Ovary (tissue), 1 donor: ENCODE results near the gene SLC12A6.

Experiments used
- EP300 ChIP-seq: sonication (generic); formaldehyde crosslinking; IDR thresholded peaks from one replicate; pipeline ENCODE4 v1.6.1; 2017; ENCODE audit warnings: antibody characterized with exemption
- POLR2A ChIP-seq: fragments of 450-650 bp; IDR thresholded peaks from one replicate; pipeline ENCODE4 v1.6.1; 2017; ENCODE audit warnings: antibody characterized with exemption, mild to moderate bottlenecking, moderate library complexity

- TF ChIP-seq POLR2A, result no peak
- no peak for TF ChIP-seq EP300
Measured at GRCh38 chr15:34355241-34355640, 17.7 kb upstream of the SLC12A6 start.
